ENCODE data around the gene CCDC150.
"Not testable (repeated sequence)": the region's sequence is repeated elsewhere in the genome, so short reads cannot be mapped to it uniquely, and the experiment has no call there.

The CCDC150 gene

GRCh38 chr2:196718419-196719109 is 79.0 kb downstream of the CCDC150 start:
- FAIRE-seq, result no peak

- FAIRE-seq, result no peak
These were observed 79.8 kb downstream of the CCDC150 start for GRCh38 chr2:196719110-196719872.

- no peak for FAIRE-seq
These were observed 84.1 kb downstream of the CCDC150 start for GRCh38 chr2:196723571-196723970.

GRCh38 chr2:196725218-196725617 is 85.7 kb downstream of the CCDC150 start:
- FAIRE-seq, result no peak

GRCh38 chr2:196725882-196726281 is 86.4 kb downstream of the CCDC150 start:
- FAIRE-seq, result no peak

GRCh38 chr2:196729418-196729817 is 89.9 kb downstream of the CCDC150 start:
- no peak for FAIRE-seq

- FAIRE-seq, result not testable (repeated sequence)
These were observed 97.1 kb downstream of the CCDC150 start for GRCh38 chr2:196736646-196737045.

- no peak for FAIRE-seq
These were observed 97.5 kb downstream of the CCDC150 start for GRCh38 chr2:196737046-196737445.

GRCh38 chr2:196739031-196739430 is 99.5 kb downstream of the CCDC150 start:
- no peak for FAIRE-seq

- FAIRE-seq, result no peak
These were observed 102.7 kb downstream of the CCDC150 start for GRCh38 chr2:196742216-196742615.

- no peak for FAIRE-seq
These were observed 103.2 kb downstream of the CCDC150 start for GRCh38 chr2:196742685-196743084.

- no peak for FAIRE-seq
These were observed 103.7 kb downstream of the CCDC150 start for GRCh38 chr2:196743165-196743564.

- FAIRE-seq, result no peak
These were observed 106.2 kb downstream of the CCDC150 start for GRCh38 chr2:196745711-196746110.

GRCh38 chr2:196747400-196747799 is 107.9 kb downstream of the CCDC150 start:
- FAIRE-seq, result no peak

GRCh38 chr2:196748123-196748522 is 108.6 kb downstream of the CCDC150 start:
- no peak for FAIRE-seq

GRCh38 chr2:196750291-196750923 is 110.9 kb downstream of the CCDC150 start:
- FAIRE-seq, result no peak

GRCh38 chr2:196750977-196751631 is 111.6 kb downstream of the CCDC150 start:
- FAIRE-seq, result peak; percentile 95

- FAIRE-seq, result no peak
These were observed 119.2 kb downstream of the CCDC150 start for GRCh38 chr2:196758474-196759377.

- FAIRE-seq, result no peak
These were observed 119.8 kb downstream of the CCDC150 start for GRCh38 chr2:196759378-196759706.

GRCh38 chr2:196767101-196767500 is 127.6 kb downstream of the CCDC150 start:
- no peak for FAIRE-seq
